GM23248 (cell line): ENCODE measurements around the gene CYP3A7. TPM values are rescaled to one million over a fixed set of nuclear protein-coding genes. Genes with fewer than 3 reads are reported as not detected.

ENCODE experiments used
- DNase-seq: peaks from one replicate; pipeline ENCODE4 v3.0.0-alpha.2; 2015
- H2AFZ ChIP-seq: fragments of 200-600 bp; sonication (generic); 2 replicates; pipeline ENCODE4 v1.6.1; 2016; ENCODE audit warnings: antibody characterized with exemption
- H3F3A ChIP-seq: fragments of 200-600 bp; sonication (generic); 2 replicates; pipeline ENCODE4 v1.6.1; 2016; ENCODE audit warnings: mild to moderate bottlenecking, antibody characterized with exemption, mixed run types; ENCODE audit not compliant: insufficient read depth
- H3K27ac ChIP-seq: fragments of 200-600 bp; sonication (generic); 2 replicates; pipeline ENCODE4 v1.5.1; 2016; ENCODE audit warnings: mild to moderate bottlenecking
- H3K27me3 ChIP-seq: fragments of 200-600 bp; sonication (generic); replicated peaks from 2 replicates; pipeline ENCODE4 v1.6.1; 2016; ENCODE audit warnings: mild to moderate bottlenecking; ENCODE audit not compliant: insufficient read depth
- H3K36me3 ChIP-seq: fragments of 200-600 bp; sonication (generic); 2 replicates; pipeline ENCODE4 v1.6.1; 2016; ENCODE audit warnings: low read depth, mild to moderate bottlenecking
- H3K4me1 ChIP-seq: fragments of 200-600 bp; sonication (generic); 2 replicates; pipeline ENCODE4 v1.6.1; 2016; ENCODE audit warnings: mild to moderate bottlenecking; ENCODE audit not compliant: insufficient read depth
- H3K4me2 ChIP-seq: fragments of 200-600 bp; sonication (generic); one replicate; pipeline ENCODE4 v1.6.1; 2016; ENCODE audit warnings: mild to moderate bottlenecking; ENCODE audit not compliant: unreplicated experiment
- H3K4me3 ChIP-seq: fragments of 200-600 bp; sonication (generic); 2 replicates; pipeline ENCODE4 v1.5.1; 2016; ENCODE audit warnings: mild to moderate bottlenecking
- H3K79me2 ChIP-seq: fragments of 200-600 bp; sonication (generic); 2 replicates; pipeline ENCODE4 v1.6.1; 2016; ENCODE audit warnings: mild to moderate bottlenecking; ENCODE audit not compliant: insufficient read depth
- H3K9ac ChIP-seq: fragments of 200-600 bp; sonication (generic); 2 replicates; pipeline ENCODE4 v1.6.1; 2016; ENCODE audit warnings: mild to moderate bottlenecking
- H3K9me2 ChIP-seq: fragments of 200-600 bp; sonication (generic); 2 replicates; pipeline ENCODE4 v1.6.1; 2016; ENCODE audit warnings: mixed run types, mild to moderate bottlenecking, moderate library complexity; ENCODE audit not compliant: insufficient read depth
- H3K9me3 ChIP-seq: fragments of 200-600 bp; sonication (generic); one replicate; pipeline ENCODE4 v1.6.1; 2017; ENCODE audit warnings: low read depth
- H4K20me1 ChIP-seq: fragments of 200-600 bp; sonication (generic); 2 replicates; pipeline ENCODE4 v1.6.0; 2016; ENCODE audit not compliant: insufficient read depth
- EZH2 ChIP-seq: fragments of 200-600 bp; sonication (generic); IDR thresholded peaks from 2 replicates; pipeline ENCODE4 v1.6.1; 2018; ENCODE audit warnings: antibody characterized with exemption, mild to moderate bottlenecking; ENCODE audit not compliant: insufficient read depth, poor library complexity, severe bottlenecking
- EZH2phosphoT487 ChIP-seq: fragments of 200-600 bp; sonication (generic); IDR thresholded peaks from 2 replicates; pipeline ENCODE4 v1.6.1; 2018; ENCODE audit warnings: antibody characterized with exemption, moderate library complexity, mild to moderate bottlenecking, low read depth; ENCODE audit not compliant: insufficient read depth
- WGBS, 2 experiments: methylation state at CpG; one replicate each; pipeline ENCODE4 v1.1.6; 2015 to 2017; ENCODE audit warnings: low lambda C conversion rate in 2 of 2, low coverage in 1 of 2; ENCODE audit errors: missing lambda C conversion rate in 2 of 2; 5-methylcytosine and 5-hydroxymethylcytosine counted together
- in situ Hi-C: fragments of 300-500 bp; cut with MboI; formaldehyde crosslinking; loops from 2 replicates; pipeline ENCODE4 v1.15.0; 2020
- polyA plus RNA-seq: library from polyadenylated mRNA; unstranded; fragments of >200 nt; fragmentation: Nextera tagmentation; extraction: Ambion mirVana; gene quantifications from 2 replicates; pipeline ENCODE4 v1.2.1, GENCODE V29; 2016
- total RNA-seq: library from RNA; depleted of rRNA; stranded (reverse); fragments of >200 nt; shearing (Covaris generic); gene quantifications from 2 replicates; pipeline ENCODE4 v1.2.3, GENCODE V29; 2014

The CYP3A7 gene
- total and polyA plus RNA-seq, 2 experiments from 2014 or later: not detected

DNA sequence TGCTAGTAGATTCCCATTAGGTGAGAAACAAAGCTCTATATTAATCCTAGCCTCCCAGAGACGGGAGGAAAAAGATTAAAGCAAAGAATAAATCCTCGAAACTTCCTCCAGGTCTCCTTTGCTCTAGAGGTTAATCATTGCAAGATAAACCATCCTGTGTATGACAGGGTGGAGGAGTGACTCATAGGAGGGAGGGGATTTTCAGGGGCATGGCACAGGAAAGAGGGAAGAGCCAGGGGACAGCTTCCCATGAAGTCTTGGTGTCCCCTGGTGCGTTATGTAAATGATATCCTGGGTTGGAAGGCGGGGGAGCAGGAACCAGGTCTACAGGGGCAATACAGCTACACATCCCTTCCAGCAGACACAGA is 56.0 kb downstream of the CYP3A7 start:
- H3K4me3 ChIP-seq: no peak overlapping the region
- H3K79me2 ChIP-seq: no peaks in the 10 kb centered on the region
- no peaks in the 10 kb centered on the region for H3K27me3 ChIP-seq
- no peaks in the 10 kb centered on the region for H4K20me1 ChIP-seq
- no peaks in the 10 kb centered on the region for H3K9me3 ChIP-seq
- no peaks in the 10 kb centered on the region for H3K36me3 ChIP-seq
- TF ChIP-seq EZH2 (no peak), EZH2phosphoT487 (no peak)
- in situ Hi-C loops: no loop called here
- DNase-seq: peak; percentile 17
- no peak overlapping the region for H2AFZ ChIP-seq
- no peaks in the 10 kb centered on the region for H3K9me2 ChIP-seq
- H3K27ac ChIP-seq: no peak overlapping the region
- WGBS, 2 experiments: 44 to 50% methylated on average over 4 of the region's 4 CpGs
- no peak overlapping the region for H3K4me2 ChIP-seq
- no peak overlapping the region for H3K9ac ChIP-seq
- H3K4me1 ChIP-seq: no peaks in the 10 kb centered on the region
- H3F3A ChIP-seq: no peaks in the 10 kb centered on the region

DNA sequence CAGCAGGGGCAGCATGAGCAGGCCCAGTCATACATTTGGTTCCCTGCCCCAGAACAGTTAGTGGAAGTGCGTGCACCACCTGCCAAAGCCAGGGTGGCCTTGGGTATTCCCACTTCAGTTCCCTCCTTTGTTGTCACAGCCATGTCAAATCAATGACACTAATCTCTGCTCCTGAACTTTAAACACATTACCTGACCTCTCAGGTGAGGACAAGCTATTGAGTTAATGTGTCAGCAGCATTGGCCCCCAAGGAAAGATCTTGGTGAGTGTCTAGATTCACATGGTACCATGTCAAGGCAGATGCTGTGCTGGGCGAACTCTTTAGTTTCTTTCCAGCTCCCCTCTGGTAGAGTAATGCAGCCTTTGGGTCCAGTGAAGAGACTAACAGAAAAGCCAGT is 57.3 kb downstream of the CYP3A7 start:
- H3K36me3 ChIP-seq: no peaks in the 10 kb centered on the region
- no peak for TF ChIP-seq EZH2
- no peak for TF ChIP-seq EZH2phosphoT487
- H3K27me3 ChIP-seq: no peaks in the 10 kb centered on the region
- no peak overlapping the region for H3K4me2 ChIP-seq
- no peaks in the 10 kb centered on the region for H3K9me3 ChIP-seq
- no peak overlapping the region for H3K9ac ChIP-seq
- no peaks in the 10 kb centered on the region for H3F3A ChIP-seq
- in situ Hi-C loops: no loop called here
- WGBS, 2 experiments: 87 to 91% methylated on average over 2 of the region's 2 CpGs
- H4K20me1 ChIP-seq: no peaks in the 10 kb centered on the region
- no peak for DNase-seq
- no peaks in the 10 kb centered on the region for H3K79me2 ChIP-seq
- H3K27ac ChIP-seq: no peak overlapping the region
- no peaks in the 10 kb centered on the region for H3K9me2 ChIP-seq
- H2AFZ ChIP-seq: no peak overlapping the region
- H3K4me3 ChIP-seq: no peak overlapping the region
- no peaks in the 10 kb centered on the region for H3K4me1 ChIP-seq

DNA sequence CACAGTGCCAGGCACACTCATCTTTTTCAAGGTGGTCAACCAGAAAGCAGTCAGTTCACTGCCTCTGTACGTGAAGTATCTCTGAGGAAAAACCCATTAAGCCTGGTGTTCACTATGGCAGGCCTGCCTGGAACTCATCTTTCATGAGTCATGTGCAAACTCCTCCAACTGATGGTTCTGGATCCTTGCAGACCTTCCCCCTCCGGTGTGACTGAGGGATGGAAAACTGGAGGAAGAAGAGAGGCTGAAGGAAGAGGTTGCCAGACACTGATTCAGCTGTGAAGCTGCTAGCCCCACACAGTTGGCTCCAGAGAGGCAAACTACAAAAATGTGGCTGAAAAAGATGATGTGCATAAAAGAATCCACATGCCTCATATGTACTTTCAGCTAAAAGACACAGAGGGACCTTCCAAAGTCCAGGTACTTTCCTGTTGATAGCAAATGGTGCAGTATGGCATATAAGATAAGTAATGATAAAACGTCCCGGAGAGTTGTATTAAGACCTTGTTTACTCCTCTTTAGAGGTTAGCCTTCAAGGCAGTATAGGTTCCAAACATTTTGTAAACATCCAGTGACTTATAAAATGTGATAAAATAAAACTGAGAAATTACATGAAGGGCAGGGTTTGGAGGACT is 57.9 kb downstream of the CYP3A7 start:
- Histone ChIP-seq H2AFZ (no peak overlapping the region), H3K9me3 (no peaks in the 10 kb centered on the region), H3K4me1 (no peaks in the 10 kb centered on the region), H3K4me3 (no peak overlapping the region), H3K27me3 (no peaks in the 10 kb centered on the region), H3F3A (no peaks in the 10 kb centered on the region), H4K20me1 (no peaks in the 10 kb centered on the region), H3K79me2 (no peaks in the 10 kb centered on the region), H3K27ac (no peak overlapping the region), H3K9ac (no peak overlapping the region), H3K36me3 (no peaks in the 10 kb centered on the region), H3K9me2 (no peaks in the 10 kb centered on the region), H3K4me2 (no peak overlapping the region)
- no peak for TF ChIP-seq EZH2phosphoT487
- TF ChIP-seq EZH2: no peak
- WGBS, 2 experiments: 55 to 58% methylated on average over 4 of the region's 4 CpGs
- DNase-seq: peak; percentile 15
- in situ Hi-C loops: no loop called here

DNA sequence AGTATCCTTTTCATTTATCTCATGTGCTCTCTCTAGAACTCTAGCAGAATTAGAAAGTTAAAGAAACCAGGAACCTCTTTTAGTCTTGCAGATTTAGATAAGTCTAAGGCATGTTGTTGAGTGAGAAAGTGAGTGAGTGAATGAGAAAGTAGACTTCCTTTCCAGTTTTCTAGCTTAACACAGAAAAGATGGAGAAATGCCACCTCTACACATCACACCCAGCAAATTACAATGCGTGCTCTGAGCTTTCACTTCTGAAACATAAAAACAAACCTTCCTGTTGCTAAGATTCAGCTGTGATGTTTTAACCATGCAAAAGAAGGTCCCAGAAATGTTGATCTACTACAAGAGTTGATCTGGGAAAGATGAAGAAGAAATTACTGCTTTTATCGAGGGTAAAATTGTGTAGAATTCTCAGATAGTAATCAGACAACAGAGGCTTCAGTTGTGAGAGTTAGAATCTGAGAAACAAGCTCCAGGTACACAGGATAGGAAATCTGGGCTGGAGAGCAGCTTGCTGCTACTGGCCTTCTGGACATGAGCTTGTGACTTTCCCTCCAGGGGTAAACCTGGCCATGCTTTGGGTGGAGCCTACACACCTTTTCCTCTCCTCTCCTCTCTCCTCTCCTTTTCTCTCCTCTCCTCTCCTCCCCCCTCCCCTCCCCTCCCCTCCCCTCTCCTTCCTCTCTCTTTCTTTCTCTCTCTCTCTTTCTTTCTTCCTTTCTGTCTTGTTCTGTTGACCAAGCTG is 59.8 kb downstream of the CYP3A7 start:
- H2AFZ ChIP-seq: no peak overlapping the region
- H3K27me3 ChIP-seq: no peaks in the 10 kb centered on the region
- WGBS, 2 experiments: 19 to 23% methylated on average over 2 of the region's 2 CpGs
- TF ChIP-seq EZH2: no peak
- H3F3A ChIP-seq: no peaks in the 10 kb centered on the region
- peak; percentile 6 for DNase-seq
- H3K27ac ChIP-seq: no peak overlapping the region
- H3K9me3 ChIP-seq: no peaks in the 10 kb centered on the region
- no peaks in the 10 kb centered on the region for H3K36me3 ChIP-seq
- no peaks in the 10 kb centered on the region for H3K9me2 ChIP-seq
- in situ Hi-C loops: no loop called here
- H3K4me1 ChIP-seq: no peaks in the 10 kb centered on the region
- H3K4me3 ChIP-seq: no peak overlapping the region
- H3K9ac ChIP-seq: no peak overlapping the region
- no peaks in the 10 kb centered on the region for H4K20me1 ChIP-seq
- H3K79me2 ChIP-seq: no peaks in the 10 kb centered on the region
- no peak overlapping the region for H3K4me2 ChIP-seq
